ENCODE measurements around the gene PRTN3. TPM values are rescaled to one million over a fixed set of nuclear protein-coding genes. Genes with fewer than 3 reads are reported as not detected.

PRTN3 gene
- total RNA-seq, 1 donor = not detected

DNA sequence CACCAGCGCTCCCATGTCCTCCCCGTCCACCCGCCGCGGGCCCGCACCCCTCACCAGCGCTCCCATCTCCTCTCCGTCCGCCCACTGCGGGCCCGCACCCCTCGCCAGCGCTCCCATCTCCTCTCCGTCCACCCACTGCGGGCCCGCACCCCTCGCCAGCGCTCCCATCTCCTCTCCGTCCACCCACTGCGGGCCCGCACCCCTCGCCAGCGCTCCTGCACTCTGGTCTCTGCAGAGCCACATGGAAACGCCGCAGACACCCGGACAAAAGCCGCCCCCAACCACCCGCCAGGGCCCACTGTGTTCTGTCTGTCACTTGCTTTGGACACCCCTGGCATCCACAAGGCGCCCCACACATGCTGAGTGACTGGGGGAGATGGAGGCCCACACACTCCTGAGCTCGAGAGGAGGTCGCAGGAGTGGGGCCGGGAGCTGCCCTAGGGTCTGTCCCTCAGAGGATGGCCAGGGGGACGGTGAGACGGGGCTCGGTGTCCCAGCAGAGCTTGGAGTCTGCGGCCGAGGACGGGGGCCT is 26.0 kb downstream of the PRTN3 start:
- Histone ChIP-seq H3K36me3 (ENCODE audit: insufficient read depth, low read length) (peaks cover 18% of the 10 kb centered on the region), H3K27ac (ENCODE audit: low read depth, low read length) (no peak overlapping the region), H3K9me3 (ENCODE audit: low read depth, low read length) (no peaks in the 10 kb centered on the region), H3K4me1 (ENCODE audit: insufficient read depth, low read length) (peaks cover 16% of the 10 kb centered on the region), H4K20me1 (ENCODE audit: insufficient read depth, low read length) (peaks cover 8% of the 10 kb centered on the region), H3K79me2 (ENCODE audit: insufficient read depth, low read length) (no peaks in the 10 kb centered on the region), H3K4me3 (ENCODE audit: insufficient read depth, low read length) (no peak overlapping the region), H3K4me2 (ENCODE audit: insufficient read depth, low read length) (no peak overlapping the region), H3K27me3 (ENCODE audit: insufficient read depth, low read length) (no peaks in the 10 kb centered on the region), H2AFZ (ENCODE audit: low read length) (no peak overlapping the region)
- no peak for DNase-seq (ENCODE audit: insufficient read length, low spot score, missing footprints)
- TF ChIP-seq, protein P1, sequence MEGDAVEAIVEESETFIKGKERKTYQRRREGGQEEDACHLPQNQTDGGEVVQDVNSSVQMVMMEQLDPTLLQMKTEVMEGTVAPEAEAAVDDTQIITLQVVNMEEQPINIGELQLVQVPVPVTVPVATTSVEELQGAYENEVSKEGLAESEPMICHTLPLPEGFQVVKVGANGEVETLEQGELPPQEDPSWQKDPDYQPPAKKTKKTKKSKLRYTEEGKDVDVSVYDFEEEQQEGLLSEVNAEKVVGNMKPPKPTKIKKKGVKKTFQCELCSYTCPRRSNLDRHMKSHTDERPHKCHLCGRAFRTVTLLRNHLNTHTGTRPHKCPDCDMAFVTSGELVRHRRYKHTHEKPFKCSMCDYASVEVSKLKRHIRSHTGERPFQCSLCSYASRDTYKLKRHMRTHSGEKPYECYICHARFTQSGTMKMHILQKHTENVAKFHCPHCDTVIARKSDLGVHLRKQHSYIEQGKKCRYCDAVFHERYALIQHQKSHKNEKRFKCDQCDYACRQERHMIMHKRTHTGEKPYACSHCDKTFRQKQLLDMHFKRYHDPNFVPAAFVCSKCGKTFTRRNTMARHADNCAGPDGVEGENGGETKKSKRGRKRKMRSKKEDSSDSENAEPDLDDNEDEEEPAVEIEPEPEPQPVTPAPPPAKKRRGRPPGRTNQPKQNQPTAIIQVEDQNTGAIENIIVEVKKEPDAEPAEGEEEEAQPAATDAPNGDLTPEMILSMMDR (IDR thresholded peaks at IDR 0.05; ENCODE audit: extremely low read depth, low read depth, low read length) = no peak

DNA sequence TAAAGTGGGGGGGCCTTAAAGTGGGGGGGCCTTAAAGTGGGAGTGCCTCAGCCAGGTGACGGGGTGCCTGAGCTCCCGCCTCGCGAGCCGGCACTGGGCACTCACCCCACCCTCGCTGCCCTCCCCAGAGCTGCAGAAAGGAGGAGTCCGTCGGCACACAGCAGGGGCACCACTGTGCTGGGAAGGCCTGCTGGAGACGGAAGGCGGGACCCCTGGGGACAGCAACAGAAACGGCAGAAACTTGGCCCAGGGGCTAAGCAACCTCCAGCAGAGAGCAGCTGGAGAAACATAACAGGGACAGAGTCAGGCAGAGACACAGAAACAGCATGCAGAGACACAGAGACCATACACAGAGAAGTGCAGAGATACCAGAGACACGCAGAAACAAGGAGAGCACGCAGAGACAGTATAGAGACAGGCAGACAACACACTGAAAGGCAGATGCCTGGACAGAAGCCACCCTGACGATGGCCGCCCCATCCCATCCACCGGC is 26.5 kb downstream of the PRTN3 start:
- H3K4me2 ChIP-seq (ENCODE audit: insufficient read depth, low read length) = no peak overlapping the region
- H3K36me3 ChIP-seq (ENCODE audit: insufficient read depth, low read length) = peaks cover 18% of the 10 kb centered on the region
- no peak overlapping the region for H2AFZ ChIP-seq (ENCODE audit: low read length)
- H3K79me2 ChIP-seq (ENCODE audit: insufficient read depth, low read length) = no peaks in the 10 kb centered on the region
- no peaks in the 10 kb centered on the region for H3K9me3 ChIP-seq (ENCODE audit: low read depth, low read length)
- no peaks in the 10 kb centered on the region for H3K27me3 ChIP-seq (ENCODE audit: insufficient read depth, low read length)
- peaks cover 11% of the 10 kb centered on the region for H4K20me1 ChIP-seq (ENCODE audit: insufficient read depth, low read length)
- H3K4me1 ChIP-seq (ENCODE audit: insufficient read depth, low read length) = peaks cover 16% of the 10 kb centered on the region
- DNase-seq (ENCODE audit: insufficient read length, low spot score, missing footprints) = no peak
- H3K27ac ChIP-seq (ENCODE audit: low read depth, low read length) = no peak overlapping the region
- TF ChIP-seq, protein P1 (IDR thresholded peaks at IDR 0.05; ENCODE audit: extremely low read depth, low read depth, low read length) = no peak
- H3K4me3 ChIP-seq (ENCODE audit: insufficient read depth, low read length) = no peak overlapping the region

DNA sequence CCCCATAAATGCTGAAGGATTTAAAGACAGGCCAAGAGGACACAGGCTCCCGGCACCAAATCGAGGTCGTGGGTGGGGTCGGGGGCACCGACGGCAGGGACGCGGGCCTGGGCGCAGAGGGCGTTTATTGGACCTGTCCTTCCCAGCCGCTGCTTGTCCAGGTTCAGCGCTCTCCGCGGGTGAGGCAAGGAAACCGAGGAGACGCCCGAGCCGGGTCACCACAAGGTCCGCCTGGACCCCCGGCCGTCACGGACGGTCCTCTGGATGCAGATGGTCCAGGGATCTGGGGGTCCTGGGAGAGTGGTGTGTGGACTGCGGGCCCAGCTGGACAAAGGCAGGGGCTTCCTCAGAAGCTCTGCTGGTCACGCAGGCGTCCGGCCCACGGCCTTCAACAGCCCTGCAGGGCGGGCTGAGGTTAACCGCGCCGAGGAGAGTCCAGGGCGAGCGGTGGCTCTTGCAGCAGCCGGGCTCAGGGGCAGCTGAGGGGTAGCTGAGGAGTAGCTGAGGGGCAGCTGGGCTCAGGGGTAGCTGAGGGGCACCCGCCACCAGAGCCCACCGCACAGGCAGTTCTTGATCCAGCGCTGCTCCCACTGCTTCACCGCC is 27.2 kb downstream of the PRTN3 start:
- Histone ChIP-seq H3K4me3 (ENCODE audit: insufficient read depth, low read length) (no peak overlapping the region), H3K9me3 (ENCODE audit: low read depth, low read length) (no peaks in the 10 kb centered on the region), H2AFZ (ENCODE audit: low read length) (no peak overlapping the region), H4K20me1 (ENCODE audit: insufficient read depth, low read length) (peaks cover 11% of the 10 kb centered on the region), H3K4me1 (ENCODE audit: insufficient read depth, low read length) (peaks cover 16% of the 10 kb centered on the region), H3K27me3 (ENCODE audit: insufficient read depth, low read length) (no peaks in the 10 kb centered on the region), H3K79me2 (ENCODE audit: insufficient read depth, low read length) (no peaks in the 10 kb centered on the region), H3K27ac (ENCODE audit: low read depth, low read length) (no peak overlapping the region), H3K4me2 (ENCODE audit: insufficient read depth, low read length) (no peak overlapping the region), H3K36me3 (ENCODE audit: insufficient read depth, low read length) (peaks cover 18% of the 10 kb centered on the region)
- TF ChIP-seq, protein P1 (IDR thresholded peaks at IDR 0.05; ENCODE audit: extremely low read depth, low read depth, low read length) = no peak
- DNase-seq (ENCODE audit: insufficient read length, low spot score, missing footprints) = no peak

DNA sequence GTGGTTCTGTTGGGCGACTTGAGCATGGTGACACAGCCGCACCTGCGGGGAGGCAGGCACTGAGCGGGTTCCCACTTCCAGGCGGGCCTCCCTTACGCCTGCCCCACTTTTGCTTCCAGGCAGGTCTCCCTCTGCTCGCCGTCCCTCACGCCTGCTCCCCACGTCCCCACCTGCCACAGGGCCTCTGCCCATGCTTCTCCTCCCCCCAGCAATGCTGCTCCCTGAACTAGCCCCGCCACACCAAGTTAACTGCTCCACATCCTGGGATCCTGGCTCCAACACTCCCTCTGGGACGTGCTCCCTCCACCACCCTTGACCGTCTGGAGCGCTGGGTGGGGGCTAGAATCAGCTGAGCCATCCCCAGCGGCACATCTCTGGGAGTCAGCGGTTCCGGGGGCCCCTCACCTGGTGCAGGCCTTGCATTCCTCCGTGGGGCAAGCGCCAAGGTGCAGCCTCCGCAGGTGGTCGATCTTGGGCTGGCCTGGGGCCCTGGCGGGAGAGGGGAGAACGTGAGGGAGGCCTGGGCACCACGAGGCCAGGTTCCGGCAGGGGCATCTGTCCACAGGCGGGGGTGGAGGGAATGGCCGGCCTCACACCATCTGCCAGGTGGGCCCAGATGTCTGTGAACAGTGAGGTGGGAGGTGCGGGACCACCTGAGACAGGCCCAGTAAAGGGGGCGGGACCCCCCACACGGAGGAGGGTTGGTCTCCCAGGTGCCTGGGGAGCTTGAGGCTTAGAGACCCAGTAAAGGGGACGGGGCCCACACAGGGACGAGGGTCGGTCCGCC is 27.9 kb downstream of the PRTN3 start:
- TF ChIP-seq, protein P1 (IDR thresholded peaks at IDR 0.05; ENCODE audit: extremely low read depth, low read depth, low read length) = no peak
- no peak for DNase-seq (ENCODE audit: insufficient read length, low spot score, missing footprints)
- Histone ChIP-seq H3K4me3 (ENCODE audit: insufficient read depth, low read length) (no peak overlapping the region), H3K27me3 (ENCODE audit: insufficient read depth, low read length) (no peaks in the 10 kb centered on the region), H3K9me3 (ENCODE audit: low read depth, low read length) (no peaks in the 10 kb centered on the region), H4K20me1 (ENCODE audit: insufficient read depth, low read length) (peaks cover 11% of the 10 kb centered on the region), H3K27ac (ENCODE audit: low read depth, low read length) (peak overlapping the region; percentile 75), H3K79me2 (ENCODE audit: insufficient read depth, low read length) (no peaks in the 10 kb centered on the region), H3K4me1 (ENCODE audit: insufficient read depth, low read length) (peaks cover 16% of the 10 kb centered on the region), H3K36me3 (ENCODE audit: insufficient read depth, low read length) (peaks cover 18% of the 10 kb centered on the region), H2AFZ (ENCODE audit: low read length) (no peak overlapping the region), H3K4me2 (ENCODE audit: insufficient read depth, low read length) (no peak overlapping the region)
